Esophagus muscularis mucosa (tissue), 4 donors: ENCODE measurements around the gene CCL17. TPM values are rescaled to one million over a fixed set of nuclear protein-coding genes. Genes with fewer than 3 reads are reported as not detected.

Source experiments
- DNase-seq: peaks from one replicate; pipeline ENCODE4 v3.0.0-alpha.2; 2017; ENCODE audit errors: extremely low spot score
- H3K27ac ChIP-seq, 4 donors: fragments of 200-600 bp; sonication (generic); replicated peaks in 1 of 4; 1 replicate in 3 of 4; 2 replicates in 1 of 4; pipeline ENCODE4 v1.5.1; 2016 to 2019; ENCODE audit warnings: mild to moderate bottlenecking in 1 of 4
- H3K27me3 ChIP-seq, 4 donors: fragments of 200-600 bp; sonication (generic); one replicate each; pipeline versions ENCODE4 v1.5.1 to v1.6.0; 2016 to 2019
- H3K36me3 ChIP-seq, 4 donors: fragments of 200-600 bp; sonication (generic); one replicate each; pipeline ENCODE4 v1.5.1; 2016 to 2019
- H3K4me1 ChIP-seq, 4 donors: fragments of 200-600 bp; sonication (generic); one replicate each; pipeline ENCODE4 v1.5.1; 2016 to 2019
- H3K4me3 ChIP-seq, 4 donors: fragments of 200-600 bp; sonication (generic); 1 replicate in 2 of 4; 2 replicates in 2 of 4; pipeline ENCODE4 v1.5.1; 2016 to 2019; ENCODE audit warnings: mild to moderate bottlenecking in 4 of 4, moderate library complexity in 1 of 4
- H3K9me3 ChIP-seq, 4 donors: fragments of 200-600 bp; sonication (generic); 1 replicate in 3 of 4; 2 replicates in 1 of 4; pipeline ENCODE4 v1.5.1; 2016 to 2019
- CTCF ChIP-seq, 3 experiments: fragments of 200-600 bp in 2 of 3; fragments of 450-650 bp in 1 of 3; sonication (generic) in 2 of 3; IDR thresholded peaks; one replicate each; pipeline ENCODE4 v1.5.1; 2017 to 2019; ENCODE audit warnings: antibody characterized with exemption in 3 of 3, mild to moderate bottlenecking in 2 of 3, moderate library complexity in 1 of 3
- EP300 ChIP-seq: sonication (generic); formaldehyde crosslinking; IDR thresholded peaks from one replicate; pipeline ENCODE4 v1.6.1; 2017; ENCODE audit warnings: antibody characterized with exemption
- POLR2A ChIP-seq: fragments of 450-650 bp; IDR thresholded peaks from one replicate; pipeline ENCODE4 v1.6.1; 2017; ENCODE audit warnings: antibody characterized with exemption, moderate library complexity, mild to moderate bottlenecking, low read depth
- POLR2AphosphoS5 ChIP-seq, 2 donors: sonication (generic); formaldehyde crosslinking; IDR thresholded peaks; one replicate each; pipeline ENCODE4 v1.6.1; 2017; ENCODE audit warnings: antibody characterized with exemption in 2 of 2
- WGBS: methylation state at CpG from one replicate; pipeline ENCODE4 v1.1.5; 2018; 5-methylcytosine and 5-hydroxymethylcytosine counted together
- intact Hi-C: fragments of 100-400 bp; cut with DNase I; formaldehyde crosslinking; loops from one replicate; pipeline ENCODE4 v1.15.1; 2023
- total RNA-seq, 4 donors: library from RNA; depleted of rRNA; stranded (reverse); fragments of >200 nt; gene quantifications; one replicate each; pipeline versions ENCODE4 v1.1.0 to v1.2.1, GENCODE V29; 2016

CCL17 gene
- total RNA-seq, 4 donors from 2014 or later, result not detected

- Histone ChIP-seq H3K27me3 (no peaks in the 10 kb centered on the region), H3K4me1 (peaks cover 14 to 21% (median 16%) of the 10 kb centered on the region in 4 donors), H3K27ac (peak overlapping the region in 1 of 4 donors; percentile 34), H3K9me3 (no peaks in the 10 kb centered on the region), H3K36me3 (no peaks in the 10 kb centered on the region), H3K4me3 (no peak overlapping the region)
- TF ChIP-seq CTCF (IDR thresholded peaks at IDR 0.05), result no peak
- no peak for TF ChIP-seq POLR2AphosphoS5 (IDR thresholded peaks at IDR 0.05)
- no peak for TF ChIP-seq EP300
- TF ChIP-seq POLR2A, result no peak
- intact Hi-C loops, result no loop called here
- DNase-seq, result peak; percentile 74
- 70% methylated on average over 7 of the region's 7 CpGs for WGBS
These were observed 37.3 kb upstream of the CCL17 start for GRCh38 chr16:57367116-57367752.

- intact Hi-C loops, result loop anchor here (2.0 to 5.0 kb wide), 2 partner anchors 46 to 71 kb away; no protein-coding TSS in a partner anchor
- DNase-seq, result no peak
- peak overlapping the region; percentile 95 to 97 (median 96) for H3K27ac ChIP-seq
- no peaks in the 10 kb centered on the region for H3K9me3 ChIP-seq
- TF ChIP-seq EP300 (no peak), POLR2AphosphoS5 (IDR thresholded peaks at IDR 0.05) (no peak), CTCF (IDR thresholded peaks at IDR 0.05) (no peak), POLR2A (no peak)
- no peaks in the 10 kb centered on the region for H3K27me3 ChIP-seq
- H3K4me3 ChIP-seq, result peak overlapping the region; percentile 75 to 83 (median 80)
- peaks cover 30 to 57% (median 52%) of the 10 kb centered on the region in 4 donors for H3K4me1 ChIP-seq
- H3K36me3 ChIP-seq, result no peaks in the 10 kb centered on the region
- 85% methylated on average over 9 of the region's 15 CpGs for WGBS
These were observed 32.8 kb upstream of the CCL17 start for GRCh38 chr16:57371494-57372371.

GRCh38 chr16:57372372-57373116 lies 32.0 kb upstream of the CCL17 start, which contains the start of gene CX3CL1:
CX3CL1 (plus strand) TSS chr16:57372490; CDS start chr16:57372569, 79 bp downstream.
- WGBS, result 9% methylated on average over 17 of the region's 23 CpGs
- intact Hi-C loops, result loop anchor here (2.0 to 5.0 kb wide), 2 partner anchors 45 to 72 kb away; no protein-coding TSS in a partner anchor
- peak within 1 kb of the TSS; percentile 95 to 97 (median 96) for H3K27ac ChIP-seq
- H3K27me3 ChIP-seq, result no peaks in the 10 kb centered on the region
- H3K9me3 ChIP-seq, result no peaks in the 10 kb centered on the region
- H3K36me3 ChIP-seq, result no peaks in the 10 kb centered on the region
- TF ChIP-seq CTCF (IDR thresholded peaks at IDR 0.05) (peak in 1 of 3 experiments; percentile 40), EP300 (no peak), POLR2AphosphoS5 (IDR thresholded peaks at IDR 0.05) (peak; percentile 91 to 97), POLR2A (peak; percentile 58)
- H3K4me1 ChIP-seq, result peaks cover 34 to 63% (median 58%) of the 10 kb centered on the region in 4 donors
- H3K4me3 ChIP-seq, result peak within 1 kb of the TSS; percentile 75 to 83 (median 80)
- DNase-seq, result no peak

GRCh38 chr16:57373117-57373947 lies 31.2 kb upstream of the CCL17 start:
- H3K4me1 ChIP-seq, result peaks cover 35 to 71% (median 66%) of the 10 kb centered on the region in 4 donors
- H3K36me3 ChIP-seq, result no peaks in the 10 kb centered on the region
- peak overlapping the region; percentile 75 to 83 (median 80) for H3K4me3 ChIP-seq
- intact Hi-C loops, result loop anchor here (2.0 to 5.0 kb wide), 2 partner anchors 44 to 73 kb away; no protein-coding TSS in a partner anchor
- 43% methylated on average over 9 of the region's 9 CpGs for WGBS
- peak overlapping the region; percentile 95 to 97 (median 96) for H3K27ac ChIP-seq
- no peak for DNase-seq
- no peaks in the 10 kb centered on the region for H3K27me3 ChIP-seq
- H3K9me3 ChIP-seq, result no peaks in the 10 kb centered on the region
- TF ChIP-seq EP300 (no peak), CTCF (IDR thresholded peaks at IDR 0.05) (no peak), POLR2A (no peak)
